GM12878 (cell line): Measurements from ENCODE around the gene B3GALT6. TPM values are rescaled to one million over a fixed set of nuclear protein-coding genes. Genes with fewer than 3 reads are reported as not detected.

ENCODE experiments used
- BACH1 ChIP-seq: fragments of 450-650 bp; IDR thresholded peaks from 2 replicates; pipeline ENCODE4 v1.6.1; 2017; ENCODE audit warnings: mild to moderate bottlenecking, borderline replicate concordance
- BRCA1 ChIP-seq: IDR thresholded peaks from 2 replicates; pipeline ENCODE4 v1.6.1; 2011; ENCODE audit warnings: low read depth, low read length, improper control_type of control experiment
- EED ChIP-seq: sonication (generic); IDR thresholded peaks from 2 replicates; pipeline ENCODE4 v1.6.1; 2016; ENCODE audit warnings: antibody characterized with exemption, low read depth
- EGR1 ChIP-seq, 2 experiments: IDR thresholded peaks; 1 replicate in 1 of 2; 2 replicates in 1 of 2; pipeline ENCODE4 v1.6.1; 2011 to 2012; ENCODE audit warnings: low read depth in 2 of 2, low read length in 2 of 2, borderline replicate concordance in 1 of 2, mild to moderate bottlenecking in 1 of 2, moderate library complexity in 1 of 2
- ESRRA ChIP-seq: IDR thresholded peaks from 2 replicates; pipeline ENCODE4 v1.6.1; 2012; ENCODE audit warnings: mild to moderate bottlenecking, low read length, improper control_type of control experiment
- ETV6 ChIP-seq, 2 experiments: fragments of 450-650 bp in 1 of 2; IDR thresholded peaks in 1 of 2; conservative IDR thresholded peaks in 1 of 2; 2 replicates each; pipeline ENCODE4 v1.6.1; 2014; ENCODE audit warnings: antibody characterized with exemption in 1 of 2, borderline replicate concordance in 1 of 2, low read depth in 1 of 2, mild to moderate bottlenecking in 1 of 2, moderate library complexity in 1 of 2
- FOXM1 ChIP-seq: IDR thresholded peaks from 2 replicates; pipeline ENCODE4 v1.6.1; 2012; ENCODE audit warnings: low read depth, mild to moderate bottlenecking, inconsistent platforms, low read length, moderate library complexity
- IKZF1 ChIP-seq: fragments of 450-650 bp; conservative IDR thresholded peaks from 2 replicates; pipeline ENCODE4 v1.6.1; 2017; ENCODE audit warnings: antibody characterized with exemption, mild to moderate bottlenecking
- MYB ChIP-seq: fragments of 150-350 bp; IDR thresholded peaks from 2 replicates; pipeline ENCODE4 v1.6.1; 2014; ENCODE audit warnings: mild to moderate bottlenecking, low read depth, low read length, borderline replicate concordance
- NR2C1 ChIP-seq: fragments of 450-650 bp; IDR thresholded peaks from 2 replicates; pipeline ENCODE4 v1.6.1; 2017; ENCODE audit warnings: antibody characterized with exemption, mild to moderate bottlenecking, moderate library complexity
- NRF1 ChIP-seq: conservative IDR thresholded peaks from 2 replicates; pipeline ENCODE4 v1.6.1; 2011; ENCODE audit warnings: mild to moderate bottlenecking, low read depth, low read length, improper control_type of control experiment
- SIX5 ChIP-seq: IDR thresholded peaks from 2 replicates; pipeline ENCODE4 v1.6.1; 2011; ENCODE audit warnings: mild to moderate bottlenecking, low read depth, low read length, moderate library complexity; ENCODE audit not compliant: severe bottlenecking
- SMAD1 ChIP-seq: fragments of 450-650 bp; IDR thresholded peaks from 2 replicates; pipeline ENCODE4 v1.6.1; 2018; ENCODE audit warnings: mild to moderate bottlenecking, low read depth; ENCODE audit not compliant: partially characterized antibody
- SPI1 ChIP-seq: IDR thresholded peaks from 2 replicates; pipeline ENCODE4 v1.6.1; 2011; ENCODE audit warnings: low read depth, mild to moderate bottlenecking, low read length, moderate library complexity, borderline replicate concordance; ENCODE audit not compliant: insufficient read depth
- SUZ12 ChIP-seq: fragments of 200-600 bp; sonication (generic); IDR thresholded peaks from one replicate; pipeline ENCODE4 v1.6.1; 2018; ENCODE audit warnings: antibody characterized with exemption, mild to moderate bottlenecking; ENCODE audit not compliant: unreplicated experiment
- ZNF207 ChIP-seq: fragments of 450-650 bp; IDR thresholded peaks from 2 replicates; pipeline ENCODE4 v1.6.1; 2014; ENCODE audit warnings: antibody characterized with exemption, mild to moderate bottlenecking, borderline replicate concordance
- polyA plus RNA-seq, 11 experiments: library from polyadenylated mRNA; depleted of rRNA in 4 of 11; unstranded in 6 of 11; stranded (reverse) in 5 of 11; fragments of >200 nt; fragmentation: Nextera tagmentation in 4 of 11; fragmentation: Illumina TruSeq in 1 of 11; extraction: Ambion mirVana in 4 of 11; extraction: Trizol in 1 of 11; gene quantifications; 1 replicate in 1 of 11; 2 replicates in 10 of 11; pipeline versions ENCODE4 v1.2.1 to v1.2.3, GENCODE V29; 2011 to 2016; ENCODE audit warnings: inconsistent platforms in 2 of 11, missing spikeins in 2 of 11, low read depth in 1 of 11
- total RNA-seq, 4 experiments: library from RNA; depleted of rRNA in 3 of 4; stranded (reverse); fragments of >200 nt in 3 of 4; fragmentation: Illumina TruSeq in 1 of 4; extraction: Trizol in 1 of 4; gene quantifications; 2 replicates each; pipeline versions ENCODE4 v1.2.1 to v1.2.3, GENCODE V29; 2013 to 2021
- TF ChIP-seq, protein P1 (sequence below): fragments of 450-650 bp; IDR thresholded peaks from 2 replicates; pipeline ENCODE4 v1.6.1; 2016; ENCODE audit warnings: mild to moderate bottlenecking
- TF ChIP-seq, protein P2 (sequence below), 3 experiments: IDR thresholded peaks in 2 of 3; conservative IDR thresholded peaks in 1 of 3; 2 replicates each; pipeline ENCODE4 v1.5.1; 2011; ENCODE audit warnings: low read depth in 3 of 3, low read length in 3 of 3, mild to moderate bottlenecking in 3 of 3, control low read depth in 2 of 3, moderate library complexity in 2 of 3, inconsistent platforms in 1 of 3, mixed read lengths in 1 of 3; ENCODE audit not compliant: control insufficient read depth in 2 of 3, insufficient read depth in 1 of 3; ENCODE audit errors: extremely low read depth in 1 of 3
- TF ChIP-seq, protein P3 (sequence below): IDR thresholded peaks from 2 replicates; pipeline ENCODE4 v1.6.1; 2012; ENCODE audit warnings: low read depth, low read length, improper control_type of control experiment
- TF ChIP-seq, protein P4 (sequence below): fragments of 450-650 bp; formaldehyde crosslinking; IDR thresholded peaks from 2 replicates; pipeline ENCODE4 v1.4.0; 2022; ENCODE audit warnings: mild to moderate bottlenecking, moderate library complexity

B3GALT6 gene
- total and polyA plus RNA-seq, 10 of the 15 experiments (the other 5 are each of a cell fraction or from before 2014, with no cell fraction given) = 0.53 to 20.8 (median 4.5) TPM

DNA sequence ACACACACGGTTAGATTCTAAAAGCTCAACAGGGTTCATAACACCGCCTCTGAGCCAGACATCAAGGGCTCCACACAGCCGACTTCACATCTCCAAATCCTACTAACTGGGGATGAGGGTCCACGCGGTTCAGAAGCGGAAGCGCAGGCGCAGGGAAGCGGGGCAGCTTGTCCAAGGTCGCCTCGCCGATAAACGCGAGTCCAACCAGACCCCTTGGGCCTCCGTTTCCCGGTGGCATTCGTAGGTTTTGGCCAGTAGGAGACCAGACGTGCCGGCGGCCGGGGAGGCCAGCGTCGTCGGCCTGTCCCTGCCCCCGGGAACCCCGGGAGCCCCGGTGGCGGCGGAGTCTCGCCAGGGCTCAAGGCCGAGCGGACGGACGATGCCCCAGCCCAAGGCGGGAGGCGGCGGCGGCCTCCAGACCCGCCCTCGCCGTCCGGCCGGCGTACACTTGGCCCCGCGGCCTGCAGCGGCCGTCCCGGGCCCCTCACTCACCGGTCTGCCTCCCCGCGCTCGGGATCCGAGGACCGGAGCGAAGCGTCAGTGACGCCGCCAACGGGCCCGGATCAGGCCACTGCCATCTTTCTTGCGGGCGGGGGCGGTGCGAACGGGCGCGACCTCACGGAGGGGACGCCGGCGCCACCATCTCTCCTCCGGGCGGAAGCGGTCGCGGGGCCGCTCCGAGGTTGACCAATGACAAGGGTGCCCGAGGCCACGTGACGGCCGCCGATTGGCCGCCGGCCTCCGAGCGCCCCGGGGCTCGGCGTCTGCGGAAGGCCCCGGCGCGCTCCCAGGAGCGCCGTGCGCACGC, 433 bp upstream of the B3GALT6 start, which contains the start of gene SDF4 (continued):
- TF ChIP-seq, protein P1, sequence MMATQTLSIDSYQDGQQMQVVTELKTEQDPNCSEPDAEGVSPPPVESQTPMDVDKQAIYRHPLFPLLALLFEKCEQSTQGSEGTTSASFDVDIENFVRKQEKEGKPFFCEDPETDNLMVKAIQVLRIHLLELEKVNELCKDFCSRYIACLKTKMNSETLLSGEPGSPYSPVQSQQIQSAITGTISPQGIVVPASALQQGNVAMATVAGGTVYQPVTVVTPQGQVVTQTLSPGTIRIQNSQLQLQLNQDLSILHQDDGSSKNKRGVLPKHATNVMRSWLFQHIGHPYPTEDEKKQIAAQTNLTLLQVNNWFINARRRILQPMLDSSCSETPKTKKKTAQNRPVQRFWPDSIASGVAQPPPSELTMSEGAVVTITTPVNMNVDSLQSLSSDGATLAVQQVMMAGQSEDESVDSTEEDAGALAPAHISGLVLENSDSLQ = no peak
- TF ChIP-seq SMAD1 = no peak
- TF ChIP-seq ZNF207 = peak; percentile 89; the same call in 1 of the 2 replicates
- TF ChIP-seq SUZ12 = no peak
- TF ChIP-seq EED = no peak
- peak; percentile 28; the same call in 1 of the 2 replicates for TF ChIP-seq SPI1
- TF ChIP-seq BRCA1 = no peak
- no peak for TF ChIP-seq MYB
- TF ChIP-seq, protein P2, sequence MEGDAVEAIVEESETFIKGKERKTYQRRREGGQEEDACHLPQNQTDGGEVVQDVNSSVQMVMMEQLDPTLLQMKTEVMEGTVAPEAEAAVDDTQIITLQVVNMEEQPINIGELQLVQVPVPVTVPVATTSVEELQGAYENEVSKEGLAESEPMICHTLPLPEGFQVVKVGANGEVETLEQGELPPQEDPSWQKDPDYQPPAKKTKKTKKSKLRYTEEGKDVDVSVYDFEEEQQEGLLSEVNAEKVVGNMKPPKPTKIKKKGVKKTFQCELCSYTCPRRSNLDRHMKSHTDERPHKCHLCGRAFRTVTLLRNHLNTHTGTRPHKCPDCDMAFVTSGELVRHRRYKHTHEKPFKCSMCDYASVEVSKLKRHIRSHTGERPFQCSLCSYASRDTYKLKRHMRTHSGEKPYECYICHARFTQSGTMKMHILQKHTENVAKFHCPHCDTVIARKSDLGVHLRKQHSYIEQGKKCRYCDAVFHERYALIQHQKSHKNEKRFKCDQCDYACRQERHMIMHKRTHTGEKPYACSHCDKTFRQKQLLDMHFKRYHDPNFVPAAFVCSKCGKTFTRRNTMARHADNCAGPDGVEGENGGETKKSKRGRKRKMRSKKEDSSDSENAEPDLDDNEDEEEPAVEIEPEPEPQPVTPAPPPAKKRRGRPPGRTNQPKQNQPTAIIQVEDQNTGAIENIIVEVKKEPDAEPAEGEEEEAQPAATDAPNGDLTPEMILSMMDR (IDR thresholded peaks at IDR 0.05 in 2 of 3, conservative IDR thresholded peaks at IDR 0.05 in 1 of 3; ENCODE audit: control insufficient read depth in 2 of 3, extremely low read depth in 1 of 3, insufficient read depth in 1 of 3, low read depth in 3 of 3, low read length in 3 of 3) = no peak
- peak; percentile 85 for TF ChIP-seq NRF1
- peak; percentile 99 for TF ChIP-seq IKZF1
- TF ChIP-seq BACH1 = peak; percentile 91
- TF ChIP-seq FOXM1 = no peak
- peak; percentile 22 to 83 for TF ChIP-seq EGR1 (IDR thresholded peaks at IDR 0.05; ENCODE audit: borderline replicate concordance in 1 of 2, low read depth in 2 of 2, low read length in 2 of 2)
- TF ChIP-seq ETV6 (conservative IDR thresholded peaks at IDR 0.05 in 1 of 2, IDR thresholded peaks at IDR 0.05 in 1 of 2; ENCODE audit: borderline replicate concordance in 1 of 2, low read depth in 1 of 2) = no peak
- peak; percentile 92 for TF ChIP-seq NR2C1
- TF ChIP-seq SIX5 = peak; percentile 75
- TF ChIP-seq ESRRA = no peak
- TF ChIP-seq, protein P3, sequence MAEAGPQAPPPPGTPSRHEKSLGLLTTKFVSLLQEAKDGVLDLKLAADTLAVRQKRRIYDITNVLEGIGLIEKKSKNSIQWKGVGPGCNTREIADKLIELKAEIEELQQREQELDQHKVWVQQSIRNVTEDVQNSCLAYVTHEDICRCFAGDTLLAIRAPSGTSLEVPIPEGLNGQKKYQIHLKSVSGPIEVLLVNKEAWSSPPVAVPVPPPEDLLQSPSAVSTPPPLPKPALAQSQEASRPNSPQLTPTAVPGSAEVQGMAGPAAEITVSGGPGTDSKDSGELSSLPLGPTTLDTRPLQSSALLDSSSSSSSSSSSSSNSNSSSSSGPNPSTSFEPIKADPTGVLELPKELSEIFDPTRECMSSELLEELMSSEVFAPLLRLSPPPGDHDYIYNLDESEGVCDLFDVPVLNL = no peak
- TF ChIP-seq, protein P4, sequence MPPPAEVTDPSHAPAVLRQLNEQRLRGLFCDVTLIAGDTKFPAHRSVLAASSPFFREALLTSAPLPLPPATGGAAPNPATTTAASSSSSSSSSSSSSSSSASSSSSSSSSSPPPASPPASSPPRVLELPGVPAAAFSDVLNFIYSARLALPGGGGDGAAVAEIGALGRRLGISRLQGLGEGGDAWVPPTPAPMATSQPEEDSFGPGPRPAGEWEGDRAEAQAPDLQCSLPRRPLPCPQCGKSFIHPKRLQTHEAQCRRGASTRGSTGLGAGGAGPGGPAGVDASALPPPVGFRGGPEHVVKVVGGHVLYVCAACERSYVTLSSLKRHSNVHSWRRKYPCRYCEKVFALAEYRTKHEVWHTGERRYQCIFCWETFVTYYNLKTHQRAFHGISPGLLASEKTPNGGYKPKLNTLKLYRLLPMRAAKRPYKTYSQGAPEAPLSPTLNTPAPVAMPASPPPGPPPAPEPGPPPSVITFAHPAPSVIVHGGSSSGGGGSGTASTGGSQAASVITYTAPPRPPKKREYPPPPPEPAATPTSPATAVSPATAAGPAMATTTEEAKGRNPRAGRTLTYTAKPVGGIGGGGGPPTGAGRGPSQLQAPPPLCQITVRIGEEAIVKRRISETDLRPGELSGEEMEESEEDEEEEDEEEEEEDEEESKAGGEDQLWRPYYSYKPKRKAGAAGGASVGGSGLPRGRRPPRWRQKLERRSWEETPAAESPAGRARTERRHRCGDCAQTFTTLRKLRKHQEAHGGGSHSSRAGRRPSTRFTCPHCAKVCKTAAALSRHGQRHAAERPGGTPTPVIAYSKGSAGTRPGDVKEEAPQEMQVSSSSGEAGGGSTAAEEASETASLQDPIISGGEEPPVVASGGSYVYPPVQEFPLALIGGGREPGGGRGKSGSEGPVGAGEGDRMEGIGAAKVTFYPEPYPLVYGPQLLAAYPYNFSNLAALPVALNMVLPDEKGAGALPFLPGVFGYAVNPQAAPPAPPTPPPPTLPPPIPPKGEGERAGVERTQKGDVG = no peak
